PFSK-1 (cell line): ENCODE data around the gene PRDM16.

Source experiments
- FOXP2 ChIP-seq: optimal IDR thresholded peaks from 2 replicates; pipeline ENCODE3; 2011; ENCODE audit warnings: borderline replicate concordance, control low read depth, inconsistent platforms; ENCODE audit not compliant: insufficient read depth; ENCODE audit errors: extremely low read length, extremely low read depth
- POLR2AphosphoS5 ChIP-seq: IDR thresholded peaks from 2 replicates; pipeline ENCODE4 v1.6.1; 2012; ENCODE audit warnings: low read depth, mild to moderate bottlenecking, control low read depth, low read length, moderate library complexity
- SIN3A ChIP-seq: IDR thresholded peaks from 2 replicates; pipeline ENCODE4 v1.6.1; 2012; ENCODE audit warnings: mild to moderate bottlenecking, low read length, moderate library complexity, borderline replicate concordance; ENCODE audit not compliant: insufficient read depth
- TAF1 ChIP-seq: IDR thresholded peaks from 2 replicates; pipeline ENCODE4 v1.6.1; 2012; ENCODE audit warnings: low read length, control low read depth, borderline replicate concordance; ENCODE audit not compliant: insufficient read depth
- TF ChIP-seq, protein P1 (sequence below), 2 experiments: IDR thresholded peaks; 2 replicates each; pipeline versions ENCODE4 v1.6.1 to v1.8.0; 2011 to 2012; ENCODE audit warnings: low read depth in 2 of 2, low read length in 2 of 2, control low read depth in 1 of 2, inconsistent platforms in 1 of 2, mild to moderate bottlenecking in 1 of 2, moderate library complexity in 1 of 2; ENCODE audit not compliant: insufficient read depth in 1 of 2

Gene PRDM16

DNA sequence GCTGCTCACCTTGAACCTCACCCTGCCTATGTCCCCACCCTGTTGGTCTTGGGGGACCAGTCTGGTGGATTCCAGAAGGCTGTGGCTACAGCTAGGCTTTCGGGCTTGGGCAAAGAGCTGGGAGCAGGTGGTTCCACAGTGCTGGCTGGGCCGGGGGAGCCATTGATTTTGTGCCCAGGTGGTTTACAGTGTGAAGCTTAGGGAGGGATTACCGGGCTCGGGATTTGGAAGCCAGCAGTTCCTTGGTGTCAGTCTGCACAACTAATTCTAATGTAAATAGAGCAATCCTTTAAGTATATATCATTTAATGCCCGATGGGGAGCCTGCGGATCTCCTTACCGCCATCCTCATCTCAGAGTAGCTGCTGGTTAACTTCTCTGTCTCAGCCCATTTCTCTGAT is 38.2 kb downstream of the PRDM16 start:
- no peak for TF ChIP-seq TAF1
- no peak for TF ChIP-seq POLR2AphosphoS5

DNA sequence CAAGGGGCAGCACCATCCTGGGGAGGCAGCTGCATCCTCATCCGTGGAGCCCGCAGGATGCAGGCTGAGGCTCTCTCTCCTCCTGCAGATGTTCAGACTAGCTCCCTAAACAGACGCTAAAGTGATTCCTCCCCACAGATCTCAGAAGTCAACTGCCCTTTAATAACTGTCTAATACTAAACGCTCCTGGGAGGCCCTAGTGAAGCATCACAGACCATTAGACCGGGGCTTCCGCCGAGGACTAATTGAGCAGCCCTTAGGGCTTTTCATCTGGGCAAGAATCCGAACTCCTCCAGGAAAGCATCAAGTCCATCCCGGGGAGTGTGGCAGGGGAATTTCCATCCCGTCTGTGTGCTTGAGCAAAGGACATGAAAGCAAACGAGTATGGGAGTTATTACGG is 40.4 kb downstream of the PRDM16 start:
- TF ChIP-seq, protein P1, sequence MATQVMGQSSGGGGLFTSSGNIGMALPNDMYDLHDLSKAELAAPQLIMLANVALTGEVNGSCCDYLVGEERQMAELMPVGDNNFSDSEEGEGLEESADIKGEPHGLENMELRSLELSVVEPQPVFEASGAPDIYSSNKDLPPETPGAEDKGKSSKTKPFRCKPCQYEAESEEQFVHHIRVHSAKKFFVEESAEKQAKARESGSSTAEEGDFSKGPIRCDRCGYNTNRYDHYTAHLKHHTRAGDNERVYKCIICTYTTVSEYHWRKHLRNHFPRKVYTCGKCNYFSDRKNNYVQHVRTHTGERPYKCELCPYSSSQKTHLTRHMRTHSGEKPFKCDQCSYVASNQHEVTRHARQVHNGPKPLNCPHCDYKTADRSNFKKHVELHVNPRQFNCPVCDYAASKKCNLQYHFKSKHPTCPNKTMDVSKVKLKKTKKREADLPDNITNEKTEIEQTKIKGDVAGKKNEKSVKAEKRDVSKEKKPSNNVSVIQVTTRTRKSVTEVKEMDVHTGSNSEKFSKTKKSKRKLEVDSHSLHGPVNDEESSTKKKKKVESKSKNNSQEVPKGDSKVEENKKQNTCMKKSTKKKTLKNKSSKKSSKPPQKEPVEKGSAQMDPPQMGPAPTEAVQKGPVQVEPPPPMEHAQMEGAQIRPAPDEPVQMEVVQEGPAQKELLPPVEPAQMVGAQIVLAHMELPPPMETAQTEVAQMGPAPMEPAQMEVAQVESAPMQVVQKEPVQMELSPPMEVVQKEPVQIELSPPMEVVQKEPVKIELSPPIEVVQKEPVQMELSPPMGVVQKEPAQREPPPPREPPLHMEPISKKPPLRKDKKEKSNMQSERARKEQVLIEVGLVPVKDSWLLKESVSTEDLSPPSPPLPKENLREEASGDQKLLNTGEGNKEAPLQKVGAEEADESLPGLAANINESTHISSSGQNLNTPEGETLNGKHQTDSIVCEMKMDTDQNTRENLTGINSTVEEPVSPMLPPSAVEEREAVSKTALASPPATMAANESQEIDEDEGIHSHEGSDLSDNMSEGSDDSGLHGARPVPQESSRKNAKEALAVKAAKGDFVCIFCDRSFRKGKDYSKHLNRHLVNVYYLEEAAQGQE (IDR thresholded peaks at IDR 0.05; ENCODE audit: insufficient read depth in 1 of 2, low read depth in 2 of 2, low read length in 2 of 2), result no peak
- no peak for TF ChIP-seq TAF1

DNA sequence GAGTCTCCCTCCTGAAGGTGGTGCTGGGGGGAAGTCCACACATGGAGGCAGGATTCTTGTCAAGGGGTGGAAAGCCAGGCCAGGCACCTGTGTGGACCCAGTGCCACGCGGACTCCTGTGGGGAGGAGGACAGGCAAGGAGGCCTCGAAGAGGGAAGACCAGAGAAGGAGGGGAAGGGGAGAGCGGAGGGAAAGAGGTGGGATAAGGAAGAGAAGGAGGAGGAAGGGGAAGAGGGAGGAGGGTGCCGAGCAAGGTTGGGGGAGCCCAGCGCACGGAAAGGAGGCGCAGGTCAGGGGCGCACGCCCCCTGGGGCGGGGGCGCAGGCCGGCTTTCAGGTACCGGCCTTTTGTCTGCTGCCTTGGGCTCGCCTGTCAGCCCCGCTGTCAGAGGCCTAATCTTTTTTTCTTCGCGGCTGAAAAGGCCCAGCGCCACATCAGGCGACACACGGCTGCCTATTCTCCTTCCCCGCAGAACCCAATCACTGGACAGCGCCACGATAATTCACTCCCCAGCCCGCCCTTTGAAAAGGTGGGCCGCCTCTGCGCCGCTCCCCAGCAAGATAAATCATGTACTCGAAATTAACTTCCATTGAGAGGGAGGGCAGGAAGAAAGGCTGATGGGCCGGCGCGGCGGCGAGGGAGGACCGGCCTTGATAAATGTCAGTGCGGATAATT is 42.5 kb downstream of the PRDM16 start:
- TF ChIP-seq FOXP2 (no peak), POLR2AphosphoS5 (no peak), SIN3A (no peak), TAF1 (no peak)
- TF ChIP-seq, protein P1 (IDR thresholded peaks at IDR 0.05; ENCODE audit: insufficient read depth in 1 of 2, low read depth in 2 of 2, low read length in 2 of 2), result no peak

DNA sequence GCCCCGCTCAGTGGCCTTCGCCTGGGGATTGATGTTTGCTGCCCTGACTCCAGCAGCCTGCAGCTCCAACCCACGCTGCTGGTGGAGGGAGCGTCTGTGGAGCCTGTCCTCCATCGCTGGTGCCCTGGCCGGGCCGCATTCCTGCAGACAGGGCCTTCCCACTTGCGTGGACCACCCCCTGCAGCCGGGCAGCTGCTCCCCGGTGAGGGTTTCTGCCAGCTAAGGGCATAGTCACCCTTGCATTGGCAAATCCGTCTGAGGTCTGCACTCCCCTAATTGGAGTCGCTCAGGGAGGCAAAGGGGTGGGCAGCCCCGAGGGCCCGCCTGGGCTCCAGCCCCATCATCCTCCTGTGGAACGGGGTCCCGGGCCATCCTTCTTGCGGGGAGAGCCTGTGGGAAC is 43.5 kb downstream of the PRDM16 start:
- TF ChIP-seq POLR2AphosphoS5 (no peak), SIN3A (no peak), TAF1 (no peak), FOXP2 (no peak)
- TF ChIP-seq, protein P1 (IDR thresholded peaks at IDR 0.05; ENCODE audit: insufficient read depth in 1 of 2, low read depth in 2 of 2, low read length in 2 of 2), result no peak

DNA sequence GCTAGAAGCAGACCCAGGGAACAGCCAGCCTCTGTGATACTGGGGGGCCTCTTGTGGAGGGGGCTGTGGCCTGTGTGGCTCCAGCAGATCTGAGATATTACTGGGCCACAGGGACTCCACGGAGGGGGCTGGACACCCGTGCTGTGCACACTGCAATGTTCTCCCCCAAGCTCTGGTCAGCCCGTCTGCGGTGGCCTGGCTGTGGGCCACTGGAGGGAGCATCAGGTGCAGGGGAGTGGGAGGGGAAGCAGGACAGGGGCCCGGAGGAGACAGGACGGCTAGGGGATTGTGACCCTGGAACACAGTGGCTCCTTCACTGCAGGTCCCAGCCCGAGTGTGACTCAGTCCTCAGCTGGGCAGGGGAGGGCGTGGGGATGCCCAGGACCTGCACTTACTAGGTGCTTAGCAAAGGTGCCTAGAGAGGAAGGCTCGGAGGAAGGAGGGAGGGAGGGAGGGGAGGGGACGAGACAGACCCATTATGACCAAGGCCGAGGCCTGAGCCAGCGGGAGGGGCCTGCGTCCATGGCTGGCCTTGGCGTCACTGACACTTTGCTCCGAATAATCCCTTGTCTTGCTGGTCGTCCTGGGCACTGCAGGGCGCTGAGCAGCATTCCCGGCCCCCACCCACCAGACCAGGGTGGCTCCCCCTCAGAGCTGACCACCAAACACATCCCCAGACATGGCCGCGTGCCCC is 44.2 kb downstream of the PRDM16 start:
- TF ChIP-seq FOXP2 (no peak), TAF1 (no peak)

DNA sequence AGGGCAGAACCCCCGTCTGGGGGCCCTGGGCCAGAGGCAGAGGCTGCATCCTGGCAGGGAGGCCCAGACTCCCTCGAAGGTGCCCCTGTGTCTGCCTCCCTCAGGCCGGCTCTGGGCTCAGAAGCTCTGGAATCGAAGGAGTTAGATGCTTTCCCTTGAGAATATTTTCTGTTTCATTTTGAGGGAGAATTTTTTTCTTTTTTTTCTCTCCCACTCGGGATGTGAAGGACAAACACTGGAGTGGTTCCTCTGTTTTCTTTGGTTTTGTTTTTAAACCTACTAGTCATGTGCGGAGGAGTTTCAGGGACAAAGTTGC is 44.7 kb downstream of the PRDM16 start:
- TF ChIP-seq POLR2AphosphoS5 (no peak), FOXP2 (no peak), SIN3A (no peak), TAF1 (no peak)
- TF ChIP-seq, protein P1 (IDR thresholded peaks at IDR 0.05; ENCODE audit: insufficient read depth in 1 of 2, low read depth in 2 of 2, low read length in 2 of 2), result no peak
